Aorta (tissue), 5 donors: ENCODE data around the gene CHI3L1. TPM values are rescaled to one million over a fixed set of nuclear protein-coding genes. Genes with fewer than 3 reads are reported as not detected.

Source experiments
- ATAC-seq: fragments of 200-7000 bp; cut with Tn5 transposase; one replicate; pipeline ENCODE4 v1.9.1; 2022; ENCODE audit warnings: moderate library complexity; ENCODE audit not compliant: low FRiP score
- DNase-seq, 2 donors: peaks; one replicate each; pipeline ENCODE4 v3.0.0-alpha.2; 2020
- H3K27ac ChIP-seq, 2 donors: one replicate each; pipeline ENCODE4 v1.5.1; 2013; ENCODE audit warnings: low read length in 2 of 2, mild to moderate bottlenecking in 2 of 2, moderate library complexity in 2 of 2, control low read depth in 1 of 2, inconsistent platforms in 1 of 2, low read depth in 1 of 2
- H3K27me3 ChIP-seq, 2 donors: one replicate each; pipeline ENCODE4 v1.6.1; 2013; ENCODE audit warnings: control low read depth in 1 of 2, low read length in 1 of 2, mild to moderate bottlenecking in 1 of 2, moderate library complexity in 1 of 2; ENCODE audit not compliant: insufficient read depth in 2 of 2, control insufficient read depth in 1 of 2
- H3K36me3 ChIP-seq, 2 donors: one replicate each; pipeline ENCODE4 v1.6.1; 2013; ENCODE audit warnings: control low read depth in 1 of 2, low read length in 1 of 2, mild to moderate bottlenecking in 1 of 2; ENCODE audit not compliant: insufficient read depth in 2 of 2, control insufficient read depth in 1 of 2
- H3K4me1 ChIP-seq, 2 donors: one replicate each; pipeline ENCODE4 v1.6.1; 2013; ENCODE audit warnings: low read length in 2 of 2, control low read depth in 1 of 2, mild to moderate bottlenecking in 1 of 2, moderate library complexity in 1 of 2; ENCODE audit not compliant: insufficient read depth in 2 of 2, control insufficient read depth in 1 of 2
- H3K4me3 ChIP-seq, 2 donors: one replicate each; pipeline ENCODE4 v1.5.1; 2013; ENCODE audit warnings: low read length in 2 of 2, control low read depth in 1 of 2, mild to moderate bottlenecking in 1 of 2
- H3K9me3 ChIP-seq: one replicate; pipeline ENCODE4 v1.6.1; 2013; ENCODE audit warnings: mild to moderate bottlenecking, low read length; ENCODE audit not compliant: control insufficient read depth
- WGBS, 2 donors: extraction: QIAGEN DNeasy Blood & Tissue Kit; methylation state at CpG; one replicate each; pipeline ENCODE4 v1.1.7; 2013; 5-methylcytosine and 5-hydroxymethylcytosine counted together
- intact Hi-C, 2 donors: fragments of 100-400 bp; cut with DNase I; formaldehyde crosslinking; loops; one replicate each; pipeline versions ENCODE4 v1.14.2 to v1.15.0; 2022
- polyA plus RNA-seq, 2 donors: library from polyadenylated mRNA; stranded (reverse); fragments of 200-250 nt; gene quantifications; one replicate each; pipeline ENCODE4 v1.2.3, GENCODE V29; 2013
- total RNA-seq, 2 donors: library from RNA; stranded (reverse); fragmentation: NEBNext Ultra II Directional; extraction: Animal tissue kit (Norgen Biotek cat#: 25700); gene quantifications; one replicate each; pipeline ENCODE4 v1.2.1, GENCODE V29; 2021
- donor health status: healthy with polysubstance abuse.
- donor health status: Bipolar disorder and iron deficiency.
- donor health status: DM: no; HTN: no; CAD: no.
- donor health status: DM: no; HTN: no; CAD: no.
- donor health status: DM: yes; HTN: yes; CAD: no.

Gene CHI3L1
- total and polyA plus RNA-seq, 4 donors = 0.87 to 34.2 (median 11.6) TPM

GRCh38 chr1:203158423-203158822 lies 28.1 kb downstream of the CHI3L1 start:
- intact Hi-C loops = no loop called here
- no peaks in the 10 kb centered on the region for H3K9me3 ChIP-seq
- H3K27me3 ChIP-seq = no peaks in the 10 kb centered on the region
- ATAC-seq (no peak), DNase-seq (no peak)
- no peak overlapping the region for H3K27ac ChIP-seq
- WGBS, 2 donors = 95 to 96% methylated on average over 1 of the region's 1 CpG
- H3K4me3 ChIP-seq = no peak overlapping the region
- H3K4me1 ChIP-seq = no peaks in the 10 kb centered on the region
- no peaks in the 10 kb centered on the region for H3K36me3 ChIP-seq

GRCh38 chr1:203156280-203156679 lies 30.2 kb downstream of the CHI3L1 start:
- WGBS, 2 donors = 83 to 90% methylated on average over 1 of the region's 1 CpG
- Histone ChIP-seq H3K27ac (no peak overlapping the region), H3K4me1 (no peaks in the 10 kb centered on the region), H3K9me3 (no peaks in the 10 kb centered on the region), H3K27me3 (no peaks in the 10 kb centered on the region), H3K4me3 (no peak overlapping the region), H3K36me3 (no peaks in the 10 kb centered on the region)
- no peak for DNase-seq
- intact Hi-C loops = no loop called here
- ATAC-seq = no peak

- no peak for ATAC-seq
- intact Hi-C loops = no loop called here
- WGBS, 2 donors = 88 to 92% methylated on average over 13 of the region's 13 CpGs
These were observed 32.3 kb downstream of the CHI3L1 start for GRCh38 chr1:203153989-203154821.

GRCh38 chr1:203153051-203153988 lies 33.2 kb downstream of the CHI3L1 start:
- intact Hi-C loops = no loop called here
- H3K4me3 ChIP-seq = no peak overlapping the region
- no peaks in the 10 kb centered on the region for H3K27me3 ChIP-seq
- H3K36me3 ChIP-seq = no peaks in the 10 kb centered on the region
- WGBS, 2 donors = 89 to 92% methylated on average over 9 of the region's 9 CpGs
- DNase-seq = no peak
- ATAC-seq = no peak
- H3K9me3 ChIP-seq = no peaks in the 10 kb centered on the region
- no peak overlapping the region for H3K27ac ChIP-seq
- no peaks in the 10 kb centered on the region for H3K4me1 ChIP-seq

More at GRCh38 chr1:203153989-203154821, 32.3 kb downstream of the CHI3L1 start:
- Histone ChIP-seq H3K36me3 (no peaks in the 10 kb centered on the region), H3K27me3 (no peaks in the 10 kb centered on the region), H3K9me3 (no peaks in the 10 kb centered on the region), H3K27ac (no peak overlapping the region), H3K4me3 (no peak overlapping the region), H3K4me1 (no peaks in the 10 kb centered on the region)
- no peak for DNase-seq

- H3K9me3 ChIP-seq = no peaks in the 10 kb centered on the region
- no peak for ATAC-seq
- 77 to 89% methylated on average over 9 to 10 of the region's 10 CpGs for WGBS, 2 donors
These were observed 34.1 kb downstream of the CHI3L1 start for GRCh38 chr1:203152158-203153034.

GRCh38 chr1:203151362-203152157 lies 34.9 kb downstream of the CHI3L1 start:
- H3K4me1 ChIP-seq = no peaks in the 10 kb centered on the region
- no peaks in the 10 kb centered on the region for H3K27me3 ChIP-seq
- H3K36me3 ChIP-seq = no peaks in the 10 kb centered on the region
- 67 to 75% methylated on average over 9 of the region's 9 CpGs for WGBS, 2 donors
- no peaks in the 10 kb centered on the region for H3K9me3 ChIP-seq
- ATAC-seq = no peak
- no peak for DNase-seq
- H3K27ac ChIP-seq = no peak overlapping the region
- no peak overlapping the region for H3K4me3 ChIP-seq
- intact Hi-C loops = no loop called here

More at GRCh38 chr1:203152158-203153034, 34.1 kb downstream of the CHI3L1 start:
- no peak overlapping the region for H3K4me3 ChIP-seq
- no peaks in the 10 kb centered on the region for H3K36me3 ChIP-seq
- no peak for DNase-seq
- intact Hi-C loops = no loop called here
- H3K4me1 ChIP-seq = no peaks in the 10 kb centered on the region
- H3K27me3 ChIP-seq = no peaks in the 10 kb centered on the region
- no peak overlapping the region for H3K27ac ChIP-seq

GRCh38 chr1:203150511-203151297 lies 35.8 kb downstream of the CHI3L1 start:
- intact Hi-C loops = no loop called here
- no peak for ATAC-seq
- Histone ChIP-seq H3K4me3 (no peak overlapping the region), H3K9me3 (no peaks in the 10 kb centered on the region), H3K36me3 (no peaks in the 10 kb centered on the region), H3K4me1 (no peaks in the 10 kb centered on the region), H3K27me3 (no peaks in the 10 kb centered on the region), H3K27ac (no peak overlapping the region)
- DNase-seq = no peak
- 72 to 81% methylated on average over 9 of the region's 9 CpGs for WGBS, 2 donors
